IMR-90 (cell line): ENCODE data around the gene ESYT3. TPM values are rescaled to one million over a fixed set of nuclear protein-coding genes. Genes with fewer than 3 reads are reported as not detected.

Source experiments
- ATAC-seq: fragments of 200-7000 bp; cut with Tn5 transposase; 2 replicates; pipeline ENCODE4 v1.9.1; 2020; ENCODE audit warnings: low read depth, mild to moderate bottlenecking, moderate library complexity
- BruUV-seq: library from RNA; stranded (reverse); fragments of 400-500 nt; replicated peaks from 2 replicates; lab custom pipeline; 2021; lab: Mats Ljungman, UMichigan
- CTCF ChIA-PET: fragments of 300-600 bp; formaldehyde crosslinking; extraction: SDS; loops from one replicate; lab custom pipeline; 2021; ENCODE audit warnings: antibody characterized with exemption; lab: Yijun Ruan, JAX
- POLR2A ChIA-PET: fragments of 300-600 bp; sonication (Branson Sonifier 250); formaldehyde crosslinking; loops from one replicate; lab custom pipeline; 2022; ENCODE audit warnings: antibody characterized with exemption; ENCODE audit not compliant: unreplicated experiment; lab: Charles Lee
- DNase-seq: peaks from one replicate; pipeline ENCODE4 v3.0.0; 2013
- H2AFZ ChIP-seq: replicated peaks from 2 replicates; pipeline ENCODE3; 2013; ENCODE audit warnings: low read length, mild to moderate bottlenecking; ENCODE audit not compliant: poor library complexity
- H2AK5ac ChIP-seq: 2 replicates; pipeline ENCODE4 v1.6.1; 2013; ENCODE audit warnings: low read depth, low read length, inconsistent platforms
- H2AK9ac ChIP-seq: replicated peaks from 2 replicates; pipeline ENCODE3; 2013; ENCODE audit warnings: mild to moderate bottlenecking, low read depth, low read length, moderate library complexity; ENCODE audit not compliant: poor library complexity
- H2BK120ac ChIP-seq: 2 replicates; pipeline ENCODE4 v1.6.1; 2013; ENCODE audit warnings: low read depth, low read length, inconsistent platforms
- H2BK15ac ChIP-seq: 3 replicates; pipeline ENCODE4 v1.6.1; 2013; ENCODE audit warnings: low read depth, low read length, inconsistent platforms
- H2BK20ac ChIP-seq: 2 replicates; pipeline ENCODE4 v1.6.1; 2013; ENCODE audit warnings: low read depth, mild to moderate bottlenecking, inconsistent platforms, low read length, moderate library complexity
- H2BK5ac ChIP-seq: 2 replicates; pipeline ENCODE4 v1.6.1; 2013; ENCODE audit warnings: mild to moderate bottlenecking, low read depth, low read length, inconsistent platforms; ENCODE audit not compliant: poor library complexity, severe bottlenecking
- H3K14ac ChIP-seq: replicated peaks from 2 replicates; pipeline ENCODE4 v1.6.1; 2013; ENCODE audit warnings: low read depth, low read length, inconsistent platforms
- H3K18ac ChIP-seq: 2 replicates; pipeline ENCODE4 v1.6.1; 2013; ENCODE audit warnings: low read depth, low read length, control low read depth
- H3K23ac ChIP-seq: 2 replicates; pipeline ENCODE4 v1.6.1; 2013; ENCODE audit warnings: low read depth, low read length, inconsistent platforms
- H3K27ac ChIP-seq: 2 replicates; pipeline ENCODE4 v1.5.1; 2013; ENCODE audit warnings: mild to moderate bottlenecking, control low read depth, low read length; ENCODE audit not compliant: insufficient read depth
- H3K27me3 ChIP-seq: 2 replicates; pipeline ENCODE4 v1.6.1; 2013; ENCODE audit warnings: low read length; ENCODE audit not compliant: control insufficient read depth, insufficient read depth
- H3K36me3 ChIP-seq: 2 replicates; pipeline ENCODE4 v1.6.1; 2013; ENCODE audit warnings: low read length, mixed read lengths; ENCODE audit not compliant: control insufficient read depth, insufficient read depth
- H3K4ac ChIP-seq: 2 replicates; pipeline ENCODE4 v1.6.1; 2013; ENCODE audit warnings: low read depth, low read length, inconsistent platforms
- H3K4me1 ChIP-seq: 2 replicates; pipeline ENCODE4 v1.6.1; 2013; ENCODE audit warnings: low read length, mixed read lengths; ENCODE audit not compliant: control insufficient read depth, insufficient read depth
- H3K4me2 ChIP-seq: 2 replicates; pipeline ENCODE4 v1.6.1; 2013; ENCODE audit warnings: low read depth, mild to moderate bottlenecking, control low read depth, low read length, moderate library complexity
- H3K4me3 ChIP-seq: 2 replicates; pipeline ENCODE4 v1.5.1; 2013; ENCODE audit warnings: low read depth, mild to moderate bottlenecking, control low read depth, low read length, moderate library complexity; ENCODE audit not compliant: insufficient read depth
- H3K56ac ChIP-seq: 2 replicates; pipeline ENCODE4 v1.6.1; 2013; ENCODE audit warnings: low read length, inconsistent platforms; ENCODE audit not compliant: insufficient read depth; ENCODE audit errors: extremely low read depth
- H3K79me1 ChIP-seq, 2 experiments: 2 replicates each; pipeline ENCODE4 v1.6.1; 2013; ENCODE audit warnings: low read length in 2 of 2, inconsistent platforms in 1 of 2, low read depth in 1 of 2
- H3K9ac ChIP-seq: 2 replicates; pipeline ENCODE4 v1.6.1; 2013; ENCODE audit warnings: low read depth, low read length, control low read depth
- H3K9me1 ChIP-seq: 2 replicates; pipeline ENCODE4 v1.6.1; 2013; ENCODE audit warnings: low read length, inconsistent platforms; ENCODE audit not compliant: insufficient read depth
- H3K9me3 ChIP-seq: 2 replicates; pipeline ENCODE4 v1.6.1; 2013; ENCODE audit warnings: low read length; ENCODE audit not compliant: control insufficient read depth, insufficient read depth
- H4K20me1 ChIP-seq: 2 replicates; pipeline ENCODE4 v1.6.1; 2013; ENCODE audit warnings: low read length, inconsistent platforms; ENCODE audit not compliant: insufficient read depth
- H4K5ac ChIP-seq: 2 replicates; pipeline ENCODE4 v1.6.1; 2013; ENCODE audit warnings: mild to moderate bottlenecking, low read depth, low read length, control low read depth
- H4K8ac ChIP-seq, 2 experiments: 2 replicates each; pipeline ENCODE4 v1.6.1; 2013; ENCODE audit warnings: low read depth in 2 of 2, low read length in 2 of 2, control low read depth in 1 of 2, inconsistent platforms in 1 of 2
- H4K91ac ChIP-seq: 2 replicates; pipeline ENCODE4 v1.6.1; 2013; ENCODE audit warnings: low read depth, low read length, inconsistent platforms; ENCODE audit not compliant: insufficient read depth
- MAZ ChIP-seq: IDR thresholded peaks from 2 replicates; pipeline ENCODE4 v1.6.1; 2012; ENCODE audit warnings: low read depth, mild to moderate bottlenecking, low read length, improper control_type of control experiment, moderate library complexity, borderline replicate concordance
- RFX5 ChIP-seq: IDR thresholded peaks from 2 replicates; pipeline ENCODE4 v1.8.0; 2012; ENCODE audit warnings: low read depth, mild to moderate bottlenecking, low read length, moderate library complexity
- WGBS, 2 experiments: methylation state at CpG; one replicate each; pipeline versions ENCODE4 v1.1.5 to v1.1.7; 2013; ENCODE audit warnings: missing lambda C conversion rate in 2 of 2; ENCODE audit not compliant: insufficient read length in 1 of 2; ENCODE audit errors: extremely low coverage in 2 of 2; 5-methylcytosine and 5-hydroxymethylcytosine counted together
- dilution Hi-C: fragments of 300-500 bp; cut with HindIII; formaldehyde crosslinking; loops from one replicate; pipeline ENCODE4 v1.14.3; 2018; ENCODE audit warnings: low sequenced_read_pairs; ENCODE audit not compliant: unreplicated experiment
- in situ Hi-C: fragments of 300-500 bp; cut with MboI; formaldehyde crosslinking; loops from 3 replicates; pipeline ENCODE4 v1.14.3; 2019; ENCODE audit warnings: low sequenced_read_pairs, inconsistent platforms, mixed read lengths
- intact Hi-C: fragments of 100-400 bp; cut with micrococcal nuclease; formaldehyde crosslinking; loops from 2 replicates; pipeline ENCODE4 v1.10.0; 2022
- polyA plus RNA-seq, 3 experiments: library from polyadenylated mRNA; depleted of rRNA; stranded (reverse); fragments of >200 nt; gene quantifications; 2 replicates each; pipeline ENCODE4 v1.2.3, GENCODE V29; 2012; ENCODE audit warnings: low replicate concordance in 1 of 3
- total RNA-seq: library from RNA; depleted of rRNA; stranded (reverse); fragments of >200 nt; gene quantifications from 2 replicates; pipeline ENCODE4 v1.2.3, GENCODE V29; 2012
- TF ChIP-seq, protein P1 (sequence below): fragments of 150-350 bp; IDR thresholded peaks from 2 replicates; pipeline ENCODE4 v1.6.1; 2017; ENCODE audit warnings: mild to moderate bottlenecking, antibody characterized with exemption, low read length, low read depth
- TF ChIP-seq, protein P2 (sequence below): fragments of 150-350 bp; IDR thresholded peaks from 2 replicates; pipeline ENCODE4 v1.6.1; 2016; ENCODE audit warnings: low read depth, mild to moderate bottlenecking, low read length, moderate library complexity, borderline replicate concordance

ESYT3 gene
- total and polyA plus RNA-seq, 2 of the 4 experiments (the other 2 are of a cell fraction), result under 0.01 to 0.02 TPM

DNA sequence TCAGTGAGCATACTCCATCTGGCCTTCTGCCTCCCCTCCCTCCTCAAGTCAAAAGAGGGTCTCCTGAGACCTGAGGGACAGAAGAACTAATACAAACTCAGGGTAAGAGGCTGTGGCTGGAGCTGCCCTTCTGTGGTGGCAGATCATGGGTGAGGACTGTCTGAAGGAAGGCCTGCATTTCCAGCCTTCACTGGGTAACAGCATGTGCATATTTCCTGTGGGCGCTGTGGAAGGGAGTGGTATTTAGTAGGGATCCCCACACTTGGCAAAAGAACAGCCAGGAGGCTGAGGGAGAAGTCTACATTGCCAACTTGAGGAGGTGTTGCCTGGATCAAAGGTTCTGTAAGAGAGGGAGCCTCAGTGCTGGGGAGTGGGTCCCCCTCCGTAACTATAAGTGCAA, 10.1 kb upstream of the ESYT3 start:
- Histone ChIP-seq H4K20me1 (no peaks in the 10 kb centered on the region), H3K18ac (no peak overlapping the region), H3K56ac (no peak overlapping the region), H2AFZ (no peak overlapping the region), H3K23ac (no peak overlapping the region), H3K4me1 (no peaks in the 10 kb centered on the region), H3K79me1 (no peaks in the 10 kb centered on the region), H3K4me2 (no peak overlapping the region), H3K14ac (no peak overlapping the region), H2AK9ac (no peak overlapping the region), H3K27ac (no peak overlapping the region), H3K36me3 (no peaks in the 10 kb centered on the region), H4K91ac (no peak overlapping the region), H2BK20ac (no peak overlapping the region), H3K9me1 (no peaks in the 10 kb centered on the region), H3K27me3 (peaks cover 4% of the 10 kb centered on the region; the same call in 1 of the 2 replicates), H2BK120ac (no peak overlapping the region), H3K9me3 (peaks cover 2% of the 10 kb centered on the region; the same call in 1 of the 2 replicates), H3K4me3 (no peak overlapping the region), H4K8ac (no peak overlapping the region), H2BK15ac (no peak overlapping the region), H3K4ac (no peak overlapping the region), H3K9ac (no peak overlapping the region), H2BK5ac (no peak overlapping the region), H2AK5ac (no peak overlapping the region), H4K5ac (no peak overlapping the region)
- intact Hi-C loops, result no loop called here
- in situ Hi-C loops, result loop anchor here (5.0 kb wide), 1 partner anchor 92 kb away; no protein-coding TSS in a partner anchor
- DNase-seq, result no peak
- ChIA-PET POLR2A (no interaction called here), CTCF (no interaction called here)
- dilution Hi-C loops, result no loop called here
- TF ChIP-seq, protein P1, sequence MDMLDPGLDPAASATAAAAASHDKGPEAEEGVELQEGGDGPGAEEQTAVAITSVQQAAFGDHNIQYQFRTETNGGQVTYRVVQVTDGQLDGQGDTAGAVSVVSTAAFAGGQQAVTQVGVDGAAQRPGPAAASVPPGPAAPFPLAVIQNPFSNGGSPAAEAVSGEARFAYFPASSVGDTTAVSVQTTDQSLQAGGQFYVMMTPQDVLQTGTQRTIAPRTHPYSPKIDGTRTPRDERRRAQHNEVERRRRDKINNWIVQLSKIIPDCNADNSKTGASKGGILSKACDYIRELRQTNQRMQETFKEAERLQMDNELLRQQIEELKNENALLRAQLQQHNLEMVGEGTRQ, result no peak
- TF ChIP-seq, protein P2, sequence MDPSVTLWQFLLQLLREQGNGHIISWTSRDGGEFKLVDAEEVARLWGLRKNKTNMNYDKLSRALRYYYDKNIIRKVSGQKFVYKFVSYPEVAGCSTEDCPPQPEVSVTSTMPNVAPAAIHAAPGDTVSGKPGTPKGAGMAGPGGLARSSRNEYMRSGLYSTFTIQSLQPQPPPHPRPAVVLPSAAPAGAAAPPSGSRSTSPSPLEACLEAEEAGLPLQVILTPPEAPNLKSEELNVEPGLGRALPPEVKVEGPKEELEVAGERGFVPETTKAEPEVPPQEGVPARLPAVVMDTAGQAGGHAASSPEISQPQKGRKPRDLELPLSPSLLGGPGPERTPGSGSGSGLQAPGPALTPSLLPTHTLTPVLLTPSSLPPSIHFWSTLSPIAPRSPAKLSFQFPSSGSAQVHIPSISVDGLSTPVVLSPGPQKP, result no peak
- TF ChIP-seq RFX5 (no peak), MAZ (no peak)
- no peak for ATAC-seq
- WGBS, 2 experiments, result no CpG with 5 or more reads among the region's 2 CpGs
- no TSS peak for BruUV-seq
